Measurements from ENCODE around the gene DLGAP3. TPM values are rescaled to one million over a fixed set of nuclear protein-coding genes. Genes with fewer than 3 reads are reported as not detected.

DLGAP3 gene
- total and polyA plus RNA-seq, 4 donors = 0.05 to 0.19 (median 0.08) TPM

DNA sequence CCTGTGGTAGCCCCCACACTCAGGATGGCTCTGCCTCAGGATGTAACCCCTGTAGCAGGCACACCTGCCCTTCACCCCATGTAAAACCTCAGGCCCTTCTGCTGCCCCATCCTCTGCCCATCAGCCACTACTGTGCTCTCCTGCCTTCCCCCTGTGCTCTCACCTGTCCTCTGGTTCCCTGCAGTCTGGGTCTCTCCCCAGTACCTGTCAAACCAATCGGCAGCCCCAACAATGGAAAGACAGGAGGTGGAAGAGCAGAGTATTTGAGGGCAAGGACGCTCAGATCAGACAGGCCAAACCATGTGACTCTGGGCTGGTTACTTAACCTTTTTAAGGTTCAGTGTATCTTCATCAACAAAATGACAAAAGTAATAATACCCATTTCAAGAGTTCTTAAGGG is 100.8 kb downstream of the DLGAP3 start (continued):
- TF ChIP-seq HNF4A (conservative IDR thresholded peaks at IDR 0.05) (no peak), NR2F2 (IDR thresholded peaks at IDR 0.05) (no peak), EGR1 (IDR thresholded peaks at IDR 0.05; ENCODE audit: low read depth in 2 of 2) (no peak), HNF4G (IDR thresholded peaks at IDR 0.05) (no peak), SP1 (IDR thresholded peaks at IDR 0.05) (no peak), FOXA1 (IDR thresholded peaks at IDR 0.05) (no peak), TAF1 (conservative IDR thresholded peaks at IDR 0.05) (no peak), GABPA (IDR thresholded peaks at IDR 0.05 in 1 of 2, conservative IDR thresholded peaks at IDR 0.05 in 1 of 2) (no peak), YY1 (IDR thresholded peaks at IDR 0.05) (no peak), JUND (IDR thresholded peaks at IDR 0.05) (no peak), FOXA2 (IDR thresholded peaks at IDR 0.05) (no peak), RXRA (IDR thresholded peaks at IDR 0.05) (no peak), ATF3 (IDR thresholded peaks at IDR 0.05) (no peak), MAX (IDR thresholded peaks at IDR 0.05) (no peak)

GRCh38 chr1:34827341-34827941 is 102.0 kb downstream of the DLGAP3 start:
- no peak for DNase-seq (ENCODE audit: low spot score)
- no peak for TF ChIP-seq RAD21 (IDR thresholded peaks at IDR 0.05)
- no peak for TF ChIP-seq JUND (IDR thresholded peaks at IDR 0.05)
- TF ChIP-seq HNF4A (conservative IDR thresholded peaks at IDR 0.05) = no peak
- TF ChIP-seq FOXA2 (IDR thresholded peaks at IDR 0.05) = no peak
- H3K9ac ChIP-seq (ENCODE audit: low read depth in 1 of 2, low read length in 2 of 2) = no peak overlapping the region
- no peaks in the 10 kb centered on the region for H3K9me3 ChIP-seq (ENCODE audit: control insufficient read depth in 4 of 4, low read length in 3 of 4)
- H3K27me3 ChIP-seq (ENCODE audit: control insufficient read depth in 4 of 4, insufficient read depth in 4 of 4, low read length in 3 of 4) = no peaks in the 10 kb centered on the region
- no peaks in the 10 kb centered on the region for H3K36me3 ChIP-seq (ENCODE audit: control insufficient read depth in 4 of 4, insufficient read depth in 3 of 4, low read depth in 1 of 4, low read length in 3 of 4)
- 90% methylated on average over 5 of the region's 5 CpGs for WGBS
- peaks cover 4 to 25% (median 16%) of the 10 kb centered on the region in 4 donors for H3K4me1 ChIP-seq (ENCODE audit: control insufficient read depth in 4 of 4, insufficient read depth in 4 of 4, low read length in 3 of 4)
- no peak overlapping the region for H3K27ac ChIP-seq (ENCODE audit: low read depth in 1 of 2, low read length in 2 of 2)
- no peak overlapping the region for H3K4me3 ChIP-seq (ENCODE audit: low read depth in 1 of 3, low read length in 3 of 3)

DNA sequence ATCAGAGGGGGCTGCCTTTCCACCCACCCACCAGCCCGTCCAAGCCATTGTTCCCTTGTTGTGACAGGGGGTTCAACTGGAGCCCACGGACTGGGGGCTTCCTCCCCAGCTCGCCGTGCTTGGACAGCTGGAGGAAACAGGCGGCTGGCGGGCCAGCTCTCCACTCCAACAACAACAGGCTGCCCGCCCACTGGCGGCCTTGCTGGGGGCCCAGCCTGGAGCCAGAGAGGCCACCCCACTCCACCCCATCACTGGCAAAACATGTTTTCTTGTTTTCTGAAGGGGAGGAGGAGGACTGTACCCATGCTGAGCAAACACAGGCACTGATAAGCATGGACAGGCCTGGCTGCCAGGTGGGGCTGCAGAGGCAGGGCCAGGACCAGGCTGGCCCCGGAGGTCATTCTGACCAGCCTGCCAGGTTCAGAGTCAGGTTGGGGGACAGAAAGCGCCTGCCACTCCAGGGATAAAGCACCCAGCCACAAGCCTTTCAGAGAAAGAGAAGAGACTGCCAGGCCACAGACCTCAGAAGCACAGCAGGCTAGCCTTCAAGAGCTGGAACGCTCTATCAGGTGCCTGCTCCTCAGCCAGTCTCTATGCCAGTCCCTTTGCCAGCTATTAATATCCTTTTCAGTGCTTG is 103.9 kb downstream of the DLGAP3 start:
- H3K27ac ChIP-seq (ENCODE audit: low read depth in 1 of 2, low read length in 2 of 2) = peak overlapping the region; percentile 59 to 66
- 36% methylated on average over 11 of the region's 11 CpGs for WGBS
- no peak overlapping the region for H3K9ac ChIP-seq (ENCODE audit: low read depth in 1 of 2, low read length in 2 of 2)
- no peaks in the 10 kb centered on the region for H3K36me3 ChIP-seq (ENCODE audit: control insufficient read depth in 4 of 4, insufficient read depth in 3 of 4, low read depth in 1 of 4, low read length in 3 of 4)
- TF ChIP-seq, protein P1, sequence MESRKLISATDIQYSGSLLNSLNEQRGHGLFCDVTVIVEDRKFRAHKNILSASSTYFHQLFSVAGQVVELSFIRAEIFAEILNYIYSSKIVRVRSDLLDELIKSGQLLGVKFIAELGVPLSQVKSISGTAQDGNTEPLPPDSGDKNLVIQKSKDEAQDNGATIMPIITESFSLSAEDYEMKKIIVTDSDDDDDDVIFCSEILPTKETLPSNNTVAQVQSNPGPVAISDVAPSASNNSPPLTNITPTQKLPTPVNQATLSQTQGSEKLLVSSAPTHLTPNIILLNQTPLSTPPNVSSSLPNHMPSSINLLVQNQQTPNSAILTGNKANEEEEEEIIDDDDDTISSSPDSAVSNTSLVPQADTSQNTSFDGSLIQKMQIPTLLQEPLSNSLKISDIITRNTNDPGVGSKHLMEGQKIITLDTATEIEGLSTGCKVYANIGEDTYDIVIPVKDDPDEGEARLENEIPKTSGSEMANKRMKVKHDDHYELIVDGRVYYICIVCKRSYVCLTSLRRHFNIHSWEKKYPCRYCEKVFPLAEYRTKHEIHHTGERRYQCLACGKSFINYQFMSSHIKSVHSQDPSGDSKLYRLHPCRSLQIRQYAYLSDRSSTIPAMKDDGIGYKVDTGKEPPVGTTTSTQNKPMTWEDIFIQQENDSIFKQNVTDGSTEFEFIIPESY (IDR thresholded peaks at IDR 0.05) = no peak
- TF ChIP-seq CTCF (IDR thresholded peaks at IDR 0.05; ENCODE audit: low read depth, low read length, missing input control) (no peak), EGR1 (IDR thresholded peaks at IDR 0.05; ENCODE audit: low read depth in 2 of 2) (peak in 1 of 2 donors; percentile 10), FOXA1 (IDR thresholded peaks at IDR 0.05) (peak; percentile 39), YY1 (IDR thresholded peaks at IDR 0.05) (peak; percentile 38), GABPA (IDR thresholded peaks at IDR 0.05 in 1 of 2, conservative IDR thresholded peaks at IDR 0.05 in 1 of 2) (no peak), HNF4G (IDR thresholded peaks at IDR 0.05) (no peak), RAD21 (IDR thresholded peaks at IDR 0.05) (peak; percentile 24 to 46), FOXA2 (IDR thresholded peaks at IDR 0.05) (peak; percentile 68), TAF1 (conservative IDR thresholded peaks at IDR 0.05) (no peak), RXRA (IDR thresholded peaks at IDR 0.05) (peak; percentile 64 to 74), HNF4A (conservative IDR thresholded peaks at IDR 0.05) (peak; percentile 53 to 62), ATF3 (IDR thresholded peaks at IDR 0.05) (no peak), MAX (IDR thresholded peaks at IDR 0.05) (peak; percentile 42), JUND (IDR thresholded peaks at IDR 0.05) (peak in 1 of 2 donors; percentile 37), NR2F2 (IDR thresholded peaks at IDR 0.05) (no peak), SP1 (IDR thresholded peaks at IDR 0.05) (peak; percentile 61)
- TF ChIP-seq, protein P2, sequence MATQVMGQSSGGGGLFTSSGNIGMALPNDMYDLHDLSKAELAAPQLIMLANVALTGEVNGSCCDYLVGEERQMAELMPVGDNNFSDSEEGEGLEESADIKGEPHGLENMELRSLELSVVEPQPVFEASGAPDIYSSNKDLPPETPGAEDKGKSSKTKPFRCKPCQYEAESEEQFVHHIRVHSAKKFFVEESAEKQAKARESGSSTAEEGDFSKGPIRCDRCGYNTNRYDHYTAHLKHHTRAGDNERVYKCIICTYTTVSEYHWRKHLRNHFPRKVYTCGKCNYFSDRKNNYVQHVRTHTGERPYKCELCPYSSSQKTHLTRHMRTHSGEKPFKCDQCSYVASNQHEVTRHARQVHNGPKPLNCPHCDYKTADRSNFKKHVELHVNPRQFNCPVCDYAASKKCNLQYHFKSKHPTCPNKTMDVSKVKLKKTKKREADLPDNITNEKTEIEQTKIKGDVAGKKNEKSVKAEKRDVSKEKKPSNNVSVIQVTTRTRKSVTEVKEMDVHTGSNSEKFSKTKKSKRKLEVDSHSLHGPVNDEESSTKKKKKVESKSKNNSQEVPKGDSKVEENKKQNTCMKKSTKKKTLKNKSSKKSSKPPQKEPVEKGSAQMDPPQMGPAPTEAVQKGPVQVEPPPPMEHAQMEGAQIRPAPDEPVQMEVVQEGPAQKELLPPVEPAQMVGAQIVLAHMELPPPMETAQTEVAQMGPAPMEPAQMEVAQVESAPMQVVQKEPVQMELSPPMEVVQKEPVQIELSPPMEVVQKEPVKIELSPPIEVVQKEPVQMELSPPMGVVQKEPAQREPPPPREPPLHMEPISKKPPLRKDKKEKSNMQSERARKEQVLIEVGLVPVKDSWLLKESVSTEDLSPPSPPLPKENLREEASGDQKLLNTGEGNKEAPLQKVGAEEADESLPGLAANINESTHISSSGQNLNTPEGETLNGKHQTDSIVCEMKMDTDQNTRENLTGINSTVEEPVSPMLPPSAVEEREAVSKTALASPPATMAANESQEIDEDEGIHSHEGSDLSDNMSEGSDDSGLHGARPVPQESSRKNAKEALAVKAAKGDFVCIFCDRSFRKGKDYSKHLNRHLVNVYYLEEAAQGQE (IDR thresholded peaks at IDR 0.05) = no peak
- no peaks in the 10 kb centered on the region for H3K27me3 ChIP-seq (ENCODE audit: control insufficient read depth in 4 of 4, insufficient read depth in 4 of 4, low read length in 3 of 4)
- no peak overlapping the region for H3K4me3 ChIP-seq (ENCODE audit: low read depth in 1 of 3, low read length in 3 of 3)
- DNase-seq (ENCODE audit: low spot score) = no peak
- peaks cover 4 to 29% (median 18%) of the 10 kb centered on the region in 4 donors for H3K4me1 ChIP-seq (ENCODE audit: control insufficient read depth in 4 of 4, insufficient read depth in 4 of 4, low read length in 3 of 4)
- H3K9me3 ChIP-seq (ENCODE audit: control insufficient read depth in 4 of 4, low read length in 3 of 4) = no peaks in the 10 kb centered on the region

Measured in liver (tissue), 9 donors.